OCI-LY7 (cell line): ENCODE measurements around the gene METTL25B. TPM values are rescaled to one million over a fixed set of nuclear protein-coding genes. Genes with fewer than 3 reads are reported as not detected.

ENCODE experiments used
- BruUV-seq: library from RNA; stranded (reverse); fragments of 400-500 nt; replicated peaks from 2 replicates; lab custom pipeline; 2021; lab: Mats Ljungman, UMichigan
- CTCF ChIA-PET: fragments of 300-600 bp; sonication (Branson Sonifier 250); formaldehyde crosslinking; loops from one replicate; lab custom pipeline; 2022; ENCODE audit warnings: antibody characterized with exemption; ENCODE audit not compliant: unreplicated experiment; lab: Charles Lee
- POLR2A ChIA-PET: fragments of 300-600 bp; sonication (Branson Sonifier 250); formaldehyde crosslinking; loops from one replicate; lab custom pipeline; 2022; ENCODE audit warnings: antibody characterized with exemption; lab: Charles Lee
- DNase-seq: peaks from one replicate; pipeline ENCODE4 v3.0.0-alpha.2; 2015; ENCODE audit warnings: low spot score
- H2AFZ ChIP-seq: fragments of 200-600 bp; sonication (generic), shearing (Covaris generic); 2 replicates; pipeline ENCODE4 v1.6.1; 2014; ENCODE audit warnings: mild to moderate bottlenecking, antibody characterized with exemption, low read length, moderate library complexity
- H3K27ac ChIP-seq: fragments of 200-600 bp; sonication (generic); 2 replicates; pipeline ENCODE4 v1.5.1; 2014; ENCODE audit warnings: mixed run types, low read depth, mild to moderate bottlenecking, moderate library complexity, low read length, inconsistent platforms; ENCODE audit not compliant: poor library complexity, severe bottlenecking
- H3K36me3 ChIP-seq: fragments of 200-600 bp; sonication (generic); 2 replicates; pipeline ENCODE4 v1.6.1; 2014; ENCODE audit warnings: mild to moderate bottlenecking, antibody characterized with exemption, low read length, moderate library complexity, mixed read lengths; ENCODE audit not compliant: insufficient read depth
- H3K4me1 ChIP-seq: fragments of 200-600 bp; sonication (generic); 2 replicates; pipeline ENCODE4 v1.5.1; 2014; ENCODE audit warnings: mild to moderate bottlenecking, low read length; ENCODE audit not compliant: insufficient read depth, poor library complexity, severe bottlenecking
- H3K4me2 ChIP-seq: fragments of 200-600 bp; sonication (generic); 2 replicates; pipeline ENCODE4 v1.6.1; 2014; ENCODE audit warnings: mild to moderate bottlenecking, low read length
- H3K4me3 ChIP-seq: fragments of 200-600 bp; sonication (generic); 2 replicates; pipeline ENCODE4 v1.5.1; 2014; ENCODE audit warnings: mild to moderate bottlenecking, low read depth, low read length; ENCODE audit not compliant: poor library complexity, severe bottlenecking
- H3K79me2 ChIP-seq: fragments of 200-600 bp; sonication (generic); 2 replicates; pipeline ENCODE4 v1.6.1; 2016; ENCODE audit warnings: low read depth, mild to moderate bottlenecking, low read length, moderate library complexity, mixed read lengths; ENCODE audit not compliant: insufficient read depth
- H3K9me2 ChIP-seq: fragments of 200-600 bp; sonication (generic); 2 replicates; pipeline ENCODE4 v1.6.1; 2016; ENCODE audit warnings: mild to moderate bottlenecking, low read length, mixed read lengths; ENCODE audit not compliant: insufficient read depth
- H3K9me3 ChIP-seq: fragments of 200-600 bp; sonication (generic); 2 replicates; pipeline ENCODE4 v1.6.1; 2014; ENCODE audit warnings: mild to moderate bottlenecking, mixed run types, low read length, mixed read lengths
- H4K20me1 ChIP-seq: fragments of 200-600 bp; sonication (generic); 2 replicates; pipeline ENCODE4 v1.6.1; 2014; ENCODE audit warnings: mild to moderate bottlenecking, antibody characterized with exemption, low read length, moderate library complexity, mixed read lengths; ENCODE audit not compliant: insufficient read depth
- EZH2phosphoT487 ChIP-seq: fragments of 200-600 bp; sonication (generic); IDR thresholded peaks from 2 replicates; pipeline ENCODE4 v1.6.1; 2018; ENCODE audit warnings: low read depth, borderline replicate concordance, mild to moderate bottlenecking, mixed run types, antibody characterized with exemption, low read length, moderate library complexity, mixed read lengths
- intact Hi-C: fragments of 100-400 bp; cut with micrococcal nuclease; formaldehyde crosslinking; loops from one replicate; pipeline ENCODE4 v1.10.0; 2022; ENCODE audit not compliant: unreplicated experiment
- total RNA-seq, 2 experiments: library from RNA; depleted of rRNA in 1 of 2; stranded (reverse); fragments of >200 nt in 1 of 2; shearing (Covaris generic) in 1 of 2; gene quantifications; 2 replicates each; pipeline ENCODE4 v1.2.3, GENCODE V29; 2014 to 2022
- TF ChIP-seq, protein P1 (sequence below): fragments of 200-600 bp; sonication (generic); conservative IDR thresholded peaks from 2 replicates; pipeline ENCODE4 v1.5.1; 2014; ENCODE audit warnings: mild to moderate bottlenecking, antibody characterized with exemption, low read length, moderate library complexity, mixed read lengths

Gene METTL25B
- total RNA-seq, 2 experiments from 2014 or later = 24.7 to 45.6 TPM

DNA sequence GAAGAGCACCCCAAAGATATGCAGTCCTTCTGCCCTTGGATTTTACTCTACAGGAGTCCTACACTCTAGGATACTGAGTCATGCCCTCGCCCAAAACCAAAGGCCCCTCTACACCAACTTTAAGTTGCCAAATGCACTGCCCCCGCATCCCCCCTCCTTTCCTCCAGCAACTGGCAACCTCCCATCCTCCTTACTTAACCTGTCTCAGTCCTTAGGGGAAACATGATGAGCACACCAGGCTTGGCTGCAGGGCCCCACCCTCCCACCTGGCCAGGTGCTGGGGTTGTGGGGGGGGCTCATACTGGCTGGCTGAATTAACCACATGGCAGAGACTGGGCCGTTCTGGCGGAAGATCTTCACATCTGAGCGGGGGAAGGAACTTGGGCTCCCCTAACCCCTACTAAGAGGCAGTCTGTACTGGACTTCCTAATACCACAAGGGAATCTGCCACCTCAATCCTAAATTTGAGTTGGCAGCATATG is 22.0 kb downstream of the METTL25B start:
- intact Hi-C loops = loop anchor here (10.0 kb wide), 1 partner anchor 245 kb away; the partner anchor contains the start of gene MEF2D
- Histone ChIP-seq H3K79me2 (peaks cover 75% of the 10 kb centered on the region), H4K20me1 (peaks cover 9% of the 10 kb centered on the region; the same call in 1 of the 2 replicates), H3K4me3 (peak overlapping the region; percentile 85), H3K4me1 (peaks cover 53% of the 10 kb centered on the region), H3K9me2 (no peaks in the 10 kb centered on the region), H3K36me3 (peaks cover 51% of the 10 kb centered on the region), H2AFZ (no peak overlapping the region), H3K9me3 (no peaks in the 10 kb centered on the region), H3K27ac (peak overlapping the region; percentile 81), H3K4me2 (peak overlapping the region; percentile 99)
- no TSS peak for BruUV-seq
- ChIA-PET CTCF (interaction anchor here (1.0 kb wide), 1 partner anchor 24 kb away, joined by 4 read pairs; no protein-coding TSS in a partner anchor), POLR2A (interaction anchor here (1.3 kb wide), 1 partner anchor 22 kb away, joined by 4 read pairs; the partner anchor contains the start of genes ISG20L2 and METTL25B)
- DNase-seq = peak; percentile 66
- no peak for TF ChIP-seq EZH2phosphoT487
- TF ChIP-seq, protein P1, sequence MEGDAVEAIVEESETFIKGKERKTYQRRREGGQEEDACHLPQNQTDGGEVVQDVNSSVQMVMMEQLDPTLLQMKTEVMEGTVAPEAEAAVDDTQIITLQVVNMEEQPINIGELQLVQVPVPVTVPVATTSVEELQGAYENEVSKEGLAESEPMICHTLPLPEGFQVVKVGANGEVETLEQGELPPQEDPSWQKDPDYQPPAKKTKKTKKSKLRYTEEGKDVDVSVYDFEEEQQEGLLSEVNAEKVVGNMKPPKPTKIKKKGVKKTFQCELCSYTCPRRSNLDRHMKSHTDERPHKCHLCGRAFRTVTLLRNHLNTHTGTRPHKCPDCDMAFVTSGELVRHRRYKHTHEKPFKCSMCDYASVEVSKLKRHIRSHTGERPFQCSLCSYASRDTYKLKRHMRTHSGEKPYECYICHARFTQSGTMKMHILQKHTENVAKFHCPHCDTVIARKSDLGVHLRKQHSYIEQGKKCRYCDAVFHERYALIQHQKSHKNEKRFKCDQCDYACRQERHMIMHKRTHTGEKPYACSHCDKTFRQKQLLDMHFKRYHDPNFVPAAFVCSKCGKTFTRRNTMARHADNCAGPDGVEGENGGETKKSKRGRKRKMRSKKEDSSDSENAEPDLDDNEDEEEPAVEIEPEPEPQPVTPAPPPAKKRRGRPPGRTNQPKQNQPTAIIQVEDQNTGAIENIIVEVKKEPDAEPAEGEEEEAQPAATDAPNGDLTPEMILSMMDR = no peak

DNA sequence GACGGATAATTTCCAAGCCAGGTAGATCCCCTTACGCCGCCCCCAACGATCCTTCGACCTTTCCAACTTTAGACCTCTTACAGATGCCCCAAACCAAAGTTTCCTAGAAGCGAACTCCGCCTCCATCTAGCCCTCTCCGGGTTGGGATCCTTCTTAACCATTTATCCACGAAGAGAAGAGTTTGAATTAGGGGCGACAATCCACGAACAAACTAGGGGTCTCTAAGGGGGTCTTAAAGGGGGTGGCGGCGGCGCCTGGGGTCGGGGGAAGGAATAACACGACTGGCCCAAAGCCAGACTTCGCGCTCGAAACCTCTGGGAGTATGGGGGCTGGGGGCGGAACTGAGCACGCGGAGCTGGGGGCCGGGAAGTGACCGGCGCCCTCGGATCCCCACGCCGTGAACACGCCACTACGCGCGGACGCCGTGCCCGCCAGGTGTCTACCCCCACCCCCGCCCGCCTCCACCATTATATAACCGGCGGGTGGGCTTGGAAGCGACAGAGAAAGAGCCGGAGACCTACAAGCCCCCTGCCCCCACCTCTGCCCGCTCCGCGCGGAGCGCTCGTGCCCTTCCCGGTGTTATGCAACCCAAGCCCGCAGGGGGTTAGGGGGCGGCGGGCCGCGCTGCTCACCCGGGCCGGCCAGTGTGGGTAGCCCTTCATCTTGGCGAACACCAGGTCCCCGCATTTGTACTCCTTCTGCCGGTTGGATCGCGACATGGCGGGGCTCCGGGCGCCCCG is 22.6 kb downstream of the METTL25B start:
- Histone ChIP-seq H3K36me3 (peaks cover 45% of the 10 kb centered on the region), H3K9me3 (no peaks in the 10 kb centered on the region), H3K9me2 (no peaks in the 10 kb centered on the region), H3K4me1 (peaks cover 51% of the 10 kb centered on the region), H3K4me3 (peak overlapping the region; percentile 85), H3K79me2 (peaks cover 69% of the 10 kb centered on the region), H3K4me2 (peak overlapping the region; percentile 99), H3K27ac (peak overlapping the region; percentile 81), H4K20me1 (peaks cover 5% of the 10 kb centered on the region; the same call in 1 of the 2 replicates), H2AFZ (no peak overlapping the region)
- ChIA-PET CTCF (interaction anchor here (0.6 to 2.0 kb wide), 2 partner anchors 22 to 24 kb away, joined by 3 to 9 read pairs; partner anchors contain the start of gene ISG20L2), POLR2A (interaction anchor here (1.9 to 2.0 kb wide), 2 partner anchors 16 to 25 kb away, joined by 10 read pairs; partner anchors contain the start of gene PRCC)
- peak; percentile 60 for DNase-seq
- BruUV-seq = TSS peak; percentile 68
- intact Hi-C loops = loop anchor here (1.0 to 10.0 kb wide), 4 partner anchors 9 to 246 kb away; partner anchors contain the start of genes ISG20L2, MEF2D, METTL25B and PRCC
- no peak for TF ChIP-seq EZH2phosphoT487
- TF ChIP-seq, protein P1 = no peak; the same call in 1 of the 2 replicates
